GM12864 (cell line): ENCODE data around the gene NCS1.

Source experiments
- DNase-seq: peaks from one replicate; pipeline ENCODE4 v3.0.0-alpha.2; 2011; ENCODE audit warnings: low read depth
- H3K4me3 ChIP-seq: 2 replicates; pipeline ENCODE4 v1.5.1; 2011; ENCODE audit warnings: mild to moderate bottlenecking, low read depth, low read length, control low read depth
- CTCF ChIP-seq: IDR thresholded peaks from 2 replicates; pipeline ENCODE4 v1.5.1; 2011; ENCODE audit warnings: low read depth, mild to moderate bottlenecking, moderate library complexity, low read length, control low read depth, inconsistent platforms; ENCODE audit errors: missing control alignments

The NCS1 gene

GRCh38 chr9:130260816-130261765 lies 88.9 kb downstream of the NCS1 start:
- no peak overlapping the region for H3K4me3 ChIP-seq
- TF ChIP-seq CTCF = no peak
- no peak for DNase-seq

GRCh38 chr9:130262061-130262745 lies 90.0 kb downstream of the NCS1 start:
- H3K4me3 ChIP-seq = no peak overlapping the region
- no peak for TF ChIP-seq CTCF
- DNase-seq = no peak

- no peak for DNase-seq
- TF ChIP-seq CTCF = no peak
- no peak overlapping the region for H3K4me3 ChIP-seq
Observed at GRCh38 chr9:130262771-130263170, 90.6 kb downstream of the NCS1 start.

GRCh38 chr9:130263601-130264413 lies 91.6 kb downstream of the NCS1 start:
- DNase-seq = no peak
- H3K4me3 ChIP-seq = no peak overlapping the region
- no peak for TF ChIP-seq CTCF

- H3K4me3 ChIP-seq = no peak overlapping the region
- TF ChIP-seq CTCF = no peak
- DNase-seq = no peak
Observed at GRCh38 chr9:130264414-130265350, 92.5 kb downstream of the NCS1 start.
